PC-3 (cell line): ENCODE data around the gene CHPF2. TPM values are rescaled to one million over a fixed set of nuclear protein-coding genes. Genes with fewer than 3 reads are reported as not detected.

Experiments
- ATAC-seq: fragments of 200-7000 bp; cut with Tn5 transposase; 2 replicates; pipeline ENCODE4 v1.9.1; 2020; ENCODE audit warnings: mild to moderate bottlenecking, moderate library complexity
- BruUV-seq: library from RNA; stranded (reverse); fragments of 400-500 nt; replicated peaks from 2 replicates; lab custom pipeline; 2021; lab: Mats Ljungman, UMichigan
- CTCF ChIA-PET: fragments of 300-600 bp; sonication (Branson Sonifier 250); formaldehyde crosslinking; loops from one replicate; lab custom pipeline; 2022; ENCODE audit warnings: antibody characterized with exemption; lab: Charles Lee
- POLR2A ChIA-PET: fragments of 300-600 bp; sonication (Branson Sonifier 250); formaldehyde crosslinking; loops from one replicate; lab custom pipeline; 2022; ENCODE audit warnings: antibody characterized with exemption; ENCODE audit not compliant: unreplicated experiment; lab: Charles Lee
- DNase-seq: peaks from one replicate; pipeline ENCODE4 v3.0.0-alpha.2; 2015
- H2AFZ ChIP-seq: fragments of 300-600 bp; sonication (generic); 2 replicates; pipeline ENCODE4 v1.6.0; 2016; ENCODE audit warnings: antibody characterized with exemption, low read length
- H3F3A ChIP-seq: fragments of 300-600 bp; sonication (generic); one replicate; pipeline ENCODE4 v1.6.0; 2017; ENCODE audit warnings: antibody characterized with exemption, low read length, control low read depth, mild to moderate bottlenecking; ENCODE audit not compliant: unreplicated experiment
- H3K27ac ChIP-seq: fragments of 300-600 bp; sonication (generic); 2 replicates; pipeline ENCODE4 v1.5.1; 2016; ENCODE audit warnings: mild to moderate bottlenecking, low read length
- H3K27me3 ChIP-seq: fragments of 300-600 bp; sonication (generic); 2 replicates; pipeline ENCODE4 v1.6.1; 2016; ENCODE audit warnings: low read length, mixed read lengths
- H3K36me3 ChIP-seq: fragments of 300-600 bp; sonication (generic); 2 replicates; pipeline ENCODE4 v1.6.1; 2016; ENCODE audit warnings: low read depth, mixed run types, low read length, mixed read lengths
- H3K4me1 ChIP-seq: fragments of 300-600 bp; sonication (generic); 2 replicates; pipeline ENCODE4 v1.5.1; 2016; ENCODE audit warnings: low read length; ENCODE audit not compliant: insufficient read depth
- H3K4me2 ChIP-seq: fragments of 300-600 bp; sonication (generic); 2 replicates; pipeline ENCODE4 v1.6.0; 2016; ENCODE audit warnings: low read length
- H3K4me3 ChIP-seq: fragments of 300-600 bp; sonication (generic); 2 replicates; pipeline ENCODE4 v1.5.1; 2016; ENCODE audit warnings: mild to moderate bottlenecking, low read length, mixed read lengths
- H3K79me2 ChIP-seq: fragments of 300-600 bp; sonication (generic); 2 replicates; pipeline ENCODE4 v1.6.1; 2017; ENCODE audit warnings: low read length, mixed read lengths
- H3K9ac ChIP-seq: fragments of 300-600 bp; sonication (generic); 2 replicates; pipeline ENCODE4 v1.6.0; 2016; ENCODE audit warnings: mild to moderate bottlenecking, low read length
- H3K9me2 ChIP-seq: fragments of 300-600 bp; sonication (generic); replicated peaks from 2 replicates; pipeline ENCODE4 v1.6.1; 2016; ENCODE audit warnings: mixed run types, low read length, mixed read lengths
- H3K9me3 ChIP-seq: fragments of 300-600 bp; sonication (generic); 2 replicates; pipeline ENCODE4 v1.6.1; 2016; ENCODE audit warnings: low read length, mixed read lengths
- H4K20me1 ChIP-seq: fragments of 300-600 bp; sonication (generic); 2 replicates; pipeline ENCODE4 v1.6.1; 2016; ENCODE audit warnings: low read length, mixed read lengths
- CTCF ChIP-seq: fragments of 300-600 bp; sonication (generic); conservative IDR thresholded peaks from 2 replicates; pipeline ENCODE4 v1.5.1; 2017; ENCODE audit warnings: antibody characterized with exemption, low read depth, mild to moderate bottlenecking, low read length
- EZH2 ChIP-seq: fragments of 300-600 bp; sonication (generic); IDR thresholded peaks from one replicate; pipeline ENCODE4 v1.6.1; 2017; ENCODE audit warnings: antibody characterized with exemption, mild to moderate bottlenecking, low read length; ENCODE audit not compliant: unreplicated experiment
- EZH2phosphoT487 ChIP-seq: fragments of 300-600 bp; sonication (generic); IDR thresholded peaks from 2 replicates; pipeline ENCODE4 v1.6.1; 2018; ENCODE audit warnings: mild to moderate bottlenecking, antibody characterized with exemption, low read length, borderline replicate concordance
- intact Hi-C: fragments of 100-400 bp; cut with micrococcal nuclease; formaldehyde crosslinking; loops from 2 replicates; pipeline ENCODE4 v1.9.0; 2023
- total RNA-seq: library from RNA; depleted of rRNA; stranded (reverse); fragments of >200 nt; gene quantifications from 2 replicates; pipeline ENCODE4 v1.2.3, GENCODE V29; 2014

CHPF2 gene
- total RNA-seq, 1 experiment from 2014 or later = 30.1 TPM

GRCh38 chr7:151246102-151246850 is 14.0 kb downstream of the CHPF2 start:
- no peak overlapping the region for H3K9ac ChIP-seq
- intact Hi-C loops = loop anchor here (5.0 kb wide), 1 partner anchor 56 kb away; no protein-coding TSS in a partner anchor
- TF ChIP-seq CTCF (no peak), EZH2 (no peak), EZH2phosphoT487 (no peak)

GRCh38 chr7:151246851-151247580 is 14.7 kb downstream of the CHPF2 start:
- intact Hi-C loops = loop anchor here (5.0 kb wide), 1 partner anchor 55 kb away; no protein-coding TSS in a partner anchor
- no peaks in the 10 kb centered on the region for H3K9me2 ChIP-seq
- no peak overlapping the region for H3K9ac ChIP-seq

More at GRCh38 chr7:151246102-151246850, 14.0 kb downstream of the CHPF2 start:
- Histone ChIP-seq H2AFZ (no peak overlapping the region), H3F3A (no peaks in the 10 kb centered on the region), H3K27me3 (no peaks in the 10 kb centered on the region), H3K4me1 (peaks cover 4% of the 10 kb centered on the region), H3K36me3 (no peaks in the 10 kb centered on the region), H3K9me2 (no peaks in the 10 kb centered on the region), H3K9me3 (no peaks in the 10 kb centered on the region), H3K79me2 (no peaks in the 10 kb centered on the region), H3K4me3 (no peak overlapping the region), H4K20me1 (no peaks in the 10 kb centered on the region), H3K27ac (no peak overlapping the region), H3K4me2 (peak overlapping the region; percentile 51; the same call in 1 of the 2 replicates)
- BruUV-seq = no TSS peak
- POLR2A ChIA-PET = no interaction called here
- ATAC-seq (no peak), DNase-seq (no peak)
- CTCF ChIA-PET = interaction anchor here (0.5 kb wide), 1 partner anchor 26 kb away, joined by 9 read pairs; no protein-coding TSS in a partner anchor

More at GRCh38 chr7:151246851-151247580, 14.7 kb downstream of the CHPF2 start:
- H3K36me3 ChIP-seq = no peaks in the 10 kb centered on the region
- no TSS peak for BruUV-seq
- ATAC-seq = no peak
- TF ChIP-seq EZH2phosphoT487 (no peak), EZH2 (no peak), CTCF (no peak)
- no peak overlapping the region for H2AFZ ChIP-seq
- ChIA-PET POLR2A (interaction anchor here (0.6 kb wide), 1 partner anchor 521 kb away, joined by 3 read pairs; no protein-coding TSS in a partner anchor), CTCF (no interaction called here)
- no peaks in the 10 kb centered on the region for H3K27me3 ChIP-seq
- H3K4me3 ChIP-seq = no peak overlapping the region
- peak overlapping the region; percentile 99; the same call in 1 of the 2 replicates for H3K4me2 ChIP-seq
- H3K9me3 ChIP-seq = no peaks in the 10 kb centered on the region
- DNase-seq = no peak
- H3K79me2 ChIP-seq = no peaks in the 10 kb centered on the region
- H3K4me1 ChIP-seq = peaks cover 4% of the 10 kb centered on the region
- no peaks in the 10 kb centered on the region for H3F3A ChIP-seq
- no peaks in the 10 kb centered on the region for H4K20me1 ChIP-seq
- H3K27ac ChIP-seq = no peak overlapping the region
